ENCODE results near the gene VAV3. TPM values are rescaled to one million over a fixed set of nuclear protein-coding genes. Genes with fewer than 3 reads are reported as not detected.

VAV3 gene
- total and polyA plus RNA-seq, 2 of the 8 experiments (the other 6 are each of a cell fraction or from before 2014, with no cell fraction given) = 2.9 to 7.9 TPM

GRCh38 chr1:107545056-107545577 lies 419.9 kb downstream of the VAV3 start:
- H3K9me3 ChIP-seq (ENCODE audit: insufficient read depth in 2 of 2, low read depth in 1 of 2, low read length in 1 of 2) = no peaks in the 10 kb centered on the region; a peak in 1 of 4 replicates
- no peak overlapping the region for H3K4me2 ChIP-seq (ENCODE audit: insufficient read depth in 1 of 2, low read depth in 2 of 2, low read length in 2 of 2)
- no peaks in the 10 kb centered on the region for H3K27me3 ChIP-seq (replicated peaks in 1 of 4; ENCODE audit: control insufficient read depth in 3 of 4, extremely low read depth in 1 of 4, insufficient read depth in 3 of 4, low read length in 3 of 4)
- H2AK5ac ChIP-seq (ENCODE audit: low read depth, low read length) = no peak overlapping the region
- H2BK20ac ChIP-seq (ENCODE audit: low read length) = no peak overlapping the region
- no peak overlapping the region for H2AFZ ChIP-seq (ENCODE audit: low read length)
- H3K4me3 ChIP-seq (ENCODE audit: extremely low read depth in 1 of 4, insufficient read depth in 2 of 4, low read depth in 3 of 4, low read length in 4 of 4) = no peak overlapping the region
- H4K8ac ChIP-seq (ENCODE audit: extremely low read depth, insufficient read depth, low read length) = no peak overlapping the region; the same call in 1 of the 2 replicates
- no peaks in the 10 kb centered on the region for H4K20me1 ChIP-seq (replicated peaks in 1 of 2; ENCODE audit: control insufficient read depth in 1 of 2, insufficient read depth in 2 of 2, low read length in 2 of 2)
- H3K4ac ChIP-seq (replicated peaks; ENCODE audit: insufficient read length, low read depth, low read length) = no peak overlapping the region
- no peaks in the 10 kb centered on the region for H3K79me2 ChIP-seq (ENCODE audit: control insufficient read depth in 1 of 2, insufficient read depth in 2 of 2, low read length in 2 of 2)
- ChIA-PET POLR2A (ENCODE audit: partially characterized antibody) (no interaction called here), CTCF (ENCODE audit: partially characterized antibody) (interaction anchor here (1.0 to 4.7 kb wide), 2 partner anchors 16 to 194 kb away, joined by 3 to 27 read pairs; no protein-coding TSS in a partner anchor)
- H3K27ac ChIP-seq (ENCODE audit: low read depth, low read length) = no peak overlapping the region
- no peaks in the 10 kb centered on the region for H3K79me1 ChIP-seq (ENCODE audit: low read depth, low read length)
- H3K18ac ChIP-seq (ENCODE audit: extremely low read depth, low read length) = no peak overlapping the region
- H3K9ac ChIP-seq (replicated peaks in 1 of 4; ENCODE audit: extremely low read depth in 1 of 4, low read depth in 3 of 4, low read length in 3 of 4) = no peak overlapping the region
- no peak overlapping the region for H3K56ac ChIP-seq (replicated peaks; ENCODE audit: insufficient read length, low read depth, low read length)
- H3K14ac ChIP-seq (ENCODE audit: insufficient read length) = no peak overlapping the region
- FAIRE-seq = no peak
- no peak overlapping the region for H3K23ac ChIP-seq (ENCODE audit: insufficient read length)
- H4K91ac ChIP-seq (replicated peaks; ENCODE audit: insufficient read length, low read length) = no peak overlapping the region
- H2BK5ac ChIP-seq (ENCODE audit: low read depth, low read length) = no peak overlapping the region
- H3K4me1 ChIP-seq (replicated peaks in 1 of 4; ENCODE audit: control insufficient read depth in 3 of 4, insufficient read depth in 4 of 4, low read length in 3 of 4) = no peaks in the 10 kb centered on the region
- no peak overlapping the region for H2BK15ac ChIP-seq (ENCODE audit: low read length)
- H3K23me2 ChIP-seq (ENCODE audit: low read depth, low read length) = no peaks in the 10 kb centered on the region; the same call in 1 of the 2 replicates
- H4K5ac ChIP-seq (ENCODE audit: insufficient read length, low read depth, low read length) = no peak overlapping the region
- TF ChIP-seq RFX5 (IDR thresholded peaks at IDR 0.05; ENCODE audit: borderline replicate concordance, low read depth, low read length) (no peak), BCL11A (IDR thresholded peaks at IDR 0.05; ENCODE audit: low read depth in 2 of 2, low read length in 2 of 2) (no peak), EP300 (IDR thresholded peaks at IDR 0.05; ENCODE audit: borderline replicate concordance in 1 of 2, low read depth in 2 of 2, low read length in 2 of 2) (no peak), CTBP2 (IDR thresholded peaks at IDR 0.05; ENCODE audit: borderline replicate concordance, insufficient read depth, insufficient read length, low read length) (no peak), CBX5 (IDR thresholded peaks at IDR 0.05; ENCODE audit: low read depth, low read length) (no peak), SIN3A (conservative IDR thresholded peaks at IDR 0.05 in 1 of 2, IDR thresholded peaks at IDR 0.05 in 1 of 2; ENCODE audit: low read depth in 1 of 2, low read length in 2 of 2) (no peak), SP1 (IDR thresholded peaks at IDR 0.05; ENCODE audit: low read depth, low read length) (no peak)
- no peaks in the 10 kb centered on the region for H3K36me3 ChIP-seq (ENCODE audit: control insufficient read depth in 2 of 4, insufficient read depth in 4 of 4, low read length in 3 of 4)
- DNase-seq (ENCODE audit: low read depth in 1 of 2, low spot score in 2 of 2) = no peak
- no peak overlapping the region for H2BK120ac ChIP-seq (replicated peaks; ENCODE audit: low read depth, low read length)
- 97% methylated on average over 2 of the region's 2 CpGs; no CpG with 5 or more reads in 1 of the 2 experiments for WGBS, 2 experiments (ENCODE audit: extremely low coverage in 1 of 2, insufficient coverage in 1 of 2, insufficient read length in 1 of 2, insufficient replicate concordance in 2 of 2, low coverage in 1 of 2, low lambda C conversion rate in 2 of 2, missing lambda C conversion rate in 1 of 2)
- no peak overlapping the region for H2BK12ac ChIP-seq (ENCODE audit: low read depth, low read length)
